HFF-Myc (cell line): ENCODE results near the gene NHLH1.
A peak's percentile ranks its signal among the peaks of the same experiment; 100 is the strongest.

Experiments used
- DNase-seq: peaks from one replicate; pipeline ENCODE4 v3.0.0-alpha.2; 2011; ENCODE audit warnings: low read depth; ENCODE audit errors: extremely low read depth
- H3K4me3 ChIP-seq: replicated peaks from 2 replicates; pipeline ENCODE4 v1.5.1; 2011; ENCODE audit warnings: low read depth, mild to moderate bottlenecking, control low read depth, low read length
- TF ChIP-seq, protein P1 (sequence below): IDR thresholded peaks from 2 replicates; pipeline ENCODE4 v1.5.1; 2012; ENCODE audit warnings: mild to moderate bottlenecking, low read depth, low read length, control low read depth; ENCODE audit errors: missing control alignments

The NHLH1 gene

DNA sequence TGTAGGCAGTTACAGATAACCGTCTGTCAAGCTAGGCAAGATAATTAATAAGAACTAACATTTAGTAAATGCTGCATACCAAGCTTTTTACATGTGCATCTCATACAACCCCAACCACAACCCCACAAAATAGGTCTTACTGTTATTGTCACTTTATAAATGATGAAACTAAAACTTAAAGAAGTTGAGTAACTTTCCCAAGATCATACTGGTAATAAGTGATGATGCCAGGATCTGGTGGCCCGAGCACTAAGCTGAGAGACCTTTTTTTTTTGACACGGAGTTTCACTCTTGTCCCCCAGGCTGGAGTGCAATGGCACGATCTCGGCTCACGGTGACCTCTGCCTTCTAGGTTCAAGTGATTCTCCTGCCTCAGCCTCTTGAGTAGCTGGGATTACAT lies 21.9 kb upstream of the NHLH1 start:
- H3K4me3 ChIP-seq: no peak overlapping the region
- DNase-seq: no peak
- TF ChIP-seq, protein P1, sequence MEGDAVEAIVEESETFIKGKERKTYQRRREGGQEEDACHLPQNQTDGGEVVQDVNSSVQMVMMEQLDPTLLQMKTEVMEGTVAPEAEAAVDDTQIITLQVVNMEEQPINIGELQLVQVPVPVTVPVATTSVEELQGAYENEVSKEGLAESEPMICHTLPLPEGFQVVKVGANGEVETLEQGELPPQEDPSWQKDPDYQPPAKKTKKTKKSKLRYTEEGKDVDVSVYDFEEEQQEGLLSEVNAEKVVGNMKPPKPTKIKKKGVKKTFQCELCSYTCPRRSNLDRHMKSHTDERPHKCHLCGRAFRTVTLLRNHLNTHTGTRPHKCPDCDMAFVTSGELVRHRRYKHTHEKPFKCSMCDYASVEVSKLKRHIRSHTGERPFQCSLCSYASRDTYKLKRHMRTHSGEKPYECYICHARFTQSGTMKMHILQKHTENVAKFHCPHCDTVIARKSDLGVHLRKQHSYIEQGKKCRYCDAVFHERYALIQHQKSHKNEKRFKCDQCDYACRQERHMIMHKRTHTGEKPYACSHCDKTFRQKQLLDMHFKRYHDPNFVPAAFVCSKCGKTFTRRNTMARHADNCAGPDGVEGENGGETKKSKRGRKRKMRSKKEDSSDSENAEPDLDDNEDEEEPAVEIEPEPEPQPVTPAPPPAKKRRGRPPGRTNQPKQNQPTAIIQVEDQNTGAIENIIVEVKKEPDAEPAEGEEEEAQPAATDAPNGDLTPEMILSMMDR: no peak

GRCh38 chr1:160346463-160346862 lies 20.4 kb upstream of the NHLH1 start:
- TF ChIP-seq, protein P1: no peak
- H3K4me3 ChIP-seq: no peak overlapping the region
- DNase-seq: no peak

GRCh38 chr1:160346958-160347357 lies 19.9 kb upstream of the NHLH1 start:
- H3K4me3 ChIP-seq: no peak overlapping the region
- no peak for DNase-seq
- TF ChIP-seq, protein P1: no peak

GRCh38 chr1:160351629-160352028 lies 15.2 kb upstream of the NHLH1 start:
- no peak overlapping the region for H3K4me3 ChIP-seq
- DNase-seq: no peak
- TF ChIP-seq, protein P1: no peak

- no peak for DNase-seq
- TF ChIP-seq, protein P1: no peak
- no peak overlapping the region for H3K4me3 ChIP-seq
These were observed 14.3 kb upstream of the NHLH1 start for GRCh38 chr1:160352555-160352954.

DNA sequence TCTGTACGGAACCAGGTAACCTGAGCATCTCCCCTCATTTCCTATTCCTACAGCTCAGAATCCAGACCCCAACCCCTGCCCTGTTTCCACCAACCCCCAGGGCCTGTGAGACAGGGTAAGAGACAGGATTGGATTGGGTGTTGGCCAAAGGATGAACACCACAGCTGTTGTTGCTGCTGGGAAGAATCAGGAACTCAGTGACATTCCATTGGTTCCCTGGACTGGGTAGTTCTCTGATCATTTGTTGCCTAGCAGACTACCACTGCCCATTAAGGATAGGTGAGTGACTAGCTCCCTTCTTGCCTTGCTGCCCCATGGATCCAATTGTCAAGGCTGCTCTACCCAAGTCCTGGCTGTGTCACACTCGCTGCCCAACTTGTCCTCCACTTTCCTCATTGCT lies 13.6 kb upstream of the NHLH1 start:
- H3K4me3 ChIP-seq: no peak overlapping the region
- no peak for DNase-seq
- TF ChIP-seq, protein P1: no peak

- DNase-seq: no peak
- TF ChIP-seq, protein P1: peak; percentile 70
- H3K4me3 ChIP-seq: no peak overlapping the region
These were observed 12.4 kb upstream of the NHLH1 start for GRCh38 chr1:160354388-160354985.
